GM19023 (cell line): Measurements from ENCODE around the gene BMAL1.

Experiments
- ATAC-seq: cut with Tn5 transposase; IDR thresholded peaks from one replicate; pipeline ENCODE4 v1.9.1; 2021; ENCODE audit warnings: mild to moderate bottlenecking, moderate library complexity; ENCODE audit not compliant: unreplicated experiment

Gene BMAL1

DNA sequence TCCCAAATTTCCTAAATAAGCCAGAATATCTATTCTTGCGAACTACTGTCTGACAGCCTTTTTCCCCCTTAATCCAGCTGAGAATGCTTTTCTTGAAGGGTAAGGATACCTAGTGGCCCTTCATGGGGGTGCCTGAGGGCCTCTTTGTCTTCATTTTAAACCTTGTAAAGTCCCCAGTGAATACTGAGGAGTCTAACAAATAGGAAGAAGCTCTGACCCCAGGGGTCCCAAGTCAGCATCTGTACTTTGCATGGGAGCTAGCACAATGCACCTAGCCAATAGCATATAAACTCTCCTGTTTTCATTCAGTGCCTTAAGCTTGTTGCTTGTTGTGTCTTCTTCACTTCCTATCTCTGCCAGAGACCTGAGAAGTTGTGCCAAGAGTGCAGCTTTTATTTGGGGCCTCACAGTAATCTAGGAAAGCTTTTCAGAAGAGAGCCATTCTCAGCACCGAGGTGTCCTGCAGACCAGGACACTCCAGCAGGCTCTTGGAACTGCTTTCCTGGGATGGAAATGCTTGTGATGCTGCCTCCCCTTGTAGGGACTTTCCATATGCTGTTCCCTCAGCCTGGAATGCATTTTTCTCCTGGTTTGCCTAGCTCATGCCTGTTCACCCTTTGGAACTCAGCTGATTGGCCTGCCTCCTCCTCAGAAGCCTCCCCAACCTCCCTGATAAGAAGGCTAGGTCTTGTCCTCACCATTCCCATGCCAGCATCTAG lies 37.2 kb downstream of the BMAL1 start:
- ATAC-seq: no peak

DNA sequence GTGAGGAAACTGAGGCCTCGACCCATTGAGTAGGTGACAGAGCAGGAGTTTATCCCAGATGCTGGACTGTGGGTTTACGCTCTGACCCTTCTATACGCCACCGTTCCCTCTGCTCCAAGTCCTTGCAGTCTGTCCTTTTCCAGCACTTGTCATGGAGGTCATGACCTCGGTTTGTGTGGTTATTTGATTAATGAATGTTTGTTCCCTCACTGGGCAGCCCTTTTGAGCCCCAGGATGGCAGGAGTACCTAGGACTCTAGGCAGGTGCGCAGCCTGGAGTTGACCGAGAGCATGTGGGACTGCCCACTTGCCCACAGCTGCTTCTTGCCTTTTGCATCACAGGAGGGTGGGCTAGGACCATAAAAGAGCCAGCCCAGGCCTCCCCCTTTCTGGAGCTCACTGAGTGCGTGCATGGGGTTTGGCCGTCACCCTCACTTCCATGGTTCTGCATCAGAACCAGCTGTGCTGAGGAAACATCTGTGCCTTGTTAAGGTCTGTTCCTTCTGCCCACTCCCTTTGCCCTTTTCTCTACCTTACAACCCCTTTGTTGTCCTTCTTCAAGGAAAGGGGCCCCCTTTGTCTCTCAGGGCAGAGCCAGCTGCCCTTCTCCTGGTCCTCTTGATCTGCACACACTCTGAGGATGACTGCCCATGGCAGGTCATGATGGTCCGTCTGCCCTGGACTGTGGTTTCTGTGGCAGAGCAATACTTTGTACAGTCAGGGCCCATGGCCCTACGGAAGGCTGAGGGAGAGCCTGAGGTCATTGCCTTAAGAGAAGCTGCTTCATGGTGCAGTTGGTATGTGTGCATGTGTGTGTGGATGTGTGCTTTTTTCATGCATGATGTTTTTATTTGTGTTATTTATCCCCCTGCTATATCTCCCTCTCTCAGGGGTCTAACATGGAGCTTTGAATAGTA lies 38.2 kb downstream of the BMAL1 start:
- peak; percentile 17 for ATAC-seq

DNA sequence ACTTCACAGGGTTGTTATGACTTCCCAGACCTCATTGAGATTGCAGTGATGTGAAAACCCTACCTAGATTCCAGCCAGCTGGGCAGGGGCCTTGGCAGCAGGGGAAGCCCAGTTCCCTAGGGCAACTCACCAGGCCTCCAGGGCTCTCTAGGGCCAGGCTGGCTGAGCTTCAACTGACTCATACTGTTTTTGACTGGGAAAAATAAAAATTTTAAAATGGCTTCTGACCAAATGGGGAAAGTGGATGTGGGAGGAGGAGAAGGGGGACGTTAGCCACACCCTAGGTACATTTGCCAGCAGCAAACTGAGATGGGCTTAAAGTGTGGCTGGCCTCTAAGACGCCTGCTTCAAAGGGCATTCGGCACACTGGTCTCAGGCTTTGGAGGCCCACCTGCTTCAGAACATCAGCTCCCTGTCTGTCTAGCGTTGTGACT lies 39.0 kb downstream of the BMAL1 start:
- peak; percentile 42 for ATAC-seq

DNA sequence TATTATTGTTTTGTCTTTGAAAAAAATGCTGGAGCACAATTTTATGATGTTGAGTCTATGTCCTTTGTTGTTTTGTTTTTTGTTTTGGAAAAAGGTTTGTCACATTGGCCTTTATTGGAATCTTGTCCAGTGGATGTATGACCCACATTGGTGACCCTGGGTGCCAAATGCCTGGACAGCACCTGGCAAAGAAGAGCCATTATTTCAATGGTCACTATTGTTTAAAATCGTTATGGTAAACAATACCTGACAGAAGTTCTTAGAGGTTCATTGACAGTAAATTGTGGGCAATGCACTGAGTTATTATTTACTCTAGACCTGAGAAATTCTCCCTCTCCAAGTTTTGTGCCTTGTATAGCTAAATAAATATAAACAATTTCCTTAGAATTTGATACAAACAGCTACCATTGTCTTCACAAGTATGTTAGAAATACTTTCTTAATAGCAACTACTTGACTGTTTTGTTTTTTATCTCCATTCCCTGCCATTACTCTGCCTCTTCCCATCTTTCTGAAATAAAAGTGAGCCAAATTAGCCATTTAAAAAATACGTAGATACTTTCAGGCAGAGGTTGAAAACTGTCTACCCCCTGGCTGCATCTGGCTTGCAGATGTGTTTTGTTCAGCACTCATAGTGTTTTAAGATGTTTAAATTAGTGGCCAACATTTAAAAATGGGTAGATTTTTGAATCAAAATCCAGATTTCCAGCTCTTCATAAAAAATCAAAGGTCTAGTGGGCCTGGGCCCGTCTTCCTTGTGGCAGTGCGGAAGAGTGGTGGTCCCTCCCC lies 39.9 kb downstream of the BMAL1 start:
- no peak for ATAC-seq

DNA sequence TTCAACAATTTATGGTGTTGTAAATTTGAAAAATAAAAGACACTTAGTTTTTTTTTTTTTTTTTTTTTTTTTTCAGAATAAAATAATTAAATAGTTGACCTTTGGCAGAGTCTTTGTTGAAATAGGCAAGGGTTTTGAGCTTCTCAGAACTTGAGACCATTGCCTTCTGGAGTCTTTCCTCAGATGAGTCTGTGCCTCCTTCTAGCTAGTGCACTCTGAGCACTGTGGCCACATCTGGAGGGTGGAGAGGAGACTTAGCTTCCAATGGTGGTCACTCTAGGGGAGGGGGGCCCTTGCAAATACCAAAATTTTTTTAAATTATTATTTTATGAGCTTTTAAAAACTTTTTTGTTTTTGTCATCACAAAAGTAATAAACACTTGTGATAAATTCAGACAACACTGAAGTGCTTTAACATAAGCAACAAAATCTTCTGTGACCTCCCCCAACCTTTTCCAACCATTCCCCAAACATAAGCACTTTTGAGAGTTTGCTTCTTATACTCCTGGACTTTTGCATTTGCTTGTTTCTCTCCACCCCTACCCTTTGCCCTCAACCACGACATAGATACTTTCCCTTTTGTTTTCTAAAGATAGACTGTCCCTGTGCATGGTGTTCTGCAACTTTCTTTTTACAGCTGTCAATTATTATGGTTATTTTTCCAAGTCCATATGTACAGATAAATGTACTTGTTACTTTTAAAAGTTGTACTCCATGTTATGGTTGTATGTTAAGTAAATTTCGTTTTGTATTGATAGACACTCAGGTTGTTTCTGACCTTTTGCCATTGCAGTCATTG lies 41.1 kb downstream of the BMAL1 start:
- ATAC-seq: peak; percentile 72

DNA sequence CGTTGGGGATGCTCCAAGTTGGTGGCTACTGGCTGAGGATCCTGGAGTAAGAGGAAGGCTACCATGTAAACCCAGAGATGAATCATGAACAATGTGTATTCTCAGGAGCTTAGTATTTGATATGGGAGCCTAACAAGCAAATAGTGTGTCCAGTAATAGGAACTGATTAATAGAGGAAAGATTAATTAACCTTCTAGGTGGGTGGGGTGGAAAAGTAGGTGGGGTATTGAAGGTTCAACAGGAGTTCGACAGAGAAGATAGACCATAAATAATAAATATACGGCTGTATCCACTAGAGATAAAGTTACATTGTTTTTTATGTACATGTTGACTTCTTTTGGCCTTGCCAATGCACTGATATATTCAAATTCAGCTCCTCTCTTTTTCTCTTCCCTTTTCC lies 43.1 kb downstream of the BMAL1 start:
- no peak for ATAC-seq

DNA sequence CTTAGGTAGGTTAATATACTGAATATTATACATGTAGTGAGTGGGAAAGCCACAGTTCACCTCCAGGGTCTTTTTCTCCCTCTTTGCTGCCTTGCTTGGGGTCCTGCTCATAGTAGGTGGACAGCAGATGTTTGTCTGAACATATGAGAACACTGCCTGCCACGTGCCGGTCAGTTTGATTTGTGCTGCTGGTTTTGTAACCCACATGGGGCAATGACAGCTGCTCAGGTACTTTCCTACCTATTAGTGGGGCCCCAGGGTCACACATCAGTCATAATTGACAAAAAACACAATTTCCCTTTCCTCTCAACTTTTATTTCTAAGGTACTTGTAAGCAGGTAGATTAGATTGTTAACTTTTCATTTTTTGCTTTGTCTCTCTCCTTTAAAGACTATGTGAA lies 43.8 kb downstream of the BMAL1 start:
- no peak for ATAC-seq

DNA sequence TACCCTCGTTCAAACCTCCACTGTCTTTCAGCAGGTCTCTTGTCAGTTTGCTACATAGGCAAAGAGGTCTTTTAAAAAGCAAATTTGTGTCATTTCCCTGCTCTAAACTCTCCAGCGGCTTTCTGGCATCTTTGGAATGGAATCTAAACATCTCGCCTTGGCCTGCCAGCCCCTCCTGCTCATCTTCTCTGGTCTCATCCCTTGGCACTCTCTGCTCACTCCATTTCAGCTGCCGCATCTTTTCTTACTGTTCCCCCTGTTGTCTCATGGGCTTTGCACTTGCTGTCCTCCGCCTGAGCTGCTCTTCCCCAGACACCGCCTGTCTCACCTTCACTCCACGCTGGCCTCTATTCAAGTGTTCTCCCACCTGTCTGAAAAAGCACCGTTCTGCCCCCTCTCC lies 46.6 kb downstream of the BMAL1 start:
- no peak for ATAC-seq

DNA sequence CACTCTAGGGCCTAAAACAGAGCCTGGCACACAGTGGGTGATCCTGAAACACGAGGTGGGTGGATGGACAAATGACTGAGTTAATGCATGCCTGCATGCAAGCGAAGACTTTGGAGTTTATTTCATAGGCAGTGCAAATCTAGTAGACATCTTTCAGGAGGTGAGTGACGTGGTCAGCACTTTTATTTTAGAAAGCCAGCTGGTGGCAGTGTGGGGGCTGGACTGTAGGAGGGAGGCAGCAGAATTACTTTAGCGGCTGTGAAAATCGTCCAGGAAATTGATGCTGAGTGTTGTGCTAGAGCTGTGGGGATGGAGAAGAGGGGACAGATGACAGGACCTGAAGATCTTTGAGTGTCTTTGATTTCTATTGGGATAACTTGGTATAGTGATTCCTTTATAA lies 47.1 kb downstream of the BMAL1 start:
- no peak for ATAC-seq

DNA sequence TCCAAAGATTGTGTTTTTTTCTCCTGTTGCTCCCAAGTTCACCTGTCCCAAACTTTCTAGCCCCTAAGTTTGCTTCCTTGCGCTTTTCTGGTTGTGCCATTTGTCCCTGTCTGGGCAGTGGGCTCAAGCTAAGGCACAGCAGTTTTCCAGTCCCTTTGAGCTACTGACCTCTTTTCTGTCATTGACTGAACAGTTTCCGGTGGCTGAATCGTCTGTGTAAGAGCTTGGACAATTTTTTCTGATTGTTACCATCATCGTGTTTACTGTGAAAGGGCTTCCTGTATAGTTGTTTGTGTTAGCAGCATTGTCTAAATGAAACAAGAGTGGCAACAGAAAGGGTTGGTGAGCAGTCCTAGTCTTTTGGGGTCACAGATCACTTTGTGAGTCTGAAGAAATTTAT lies 49.8 kb downstream of the BMAL1 start:
- no peak for ATAC-seq

DNA sequence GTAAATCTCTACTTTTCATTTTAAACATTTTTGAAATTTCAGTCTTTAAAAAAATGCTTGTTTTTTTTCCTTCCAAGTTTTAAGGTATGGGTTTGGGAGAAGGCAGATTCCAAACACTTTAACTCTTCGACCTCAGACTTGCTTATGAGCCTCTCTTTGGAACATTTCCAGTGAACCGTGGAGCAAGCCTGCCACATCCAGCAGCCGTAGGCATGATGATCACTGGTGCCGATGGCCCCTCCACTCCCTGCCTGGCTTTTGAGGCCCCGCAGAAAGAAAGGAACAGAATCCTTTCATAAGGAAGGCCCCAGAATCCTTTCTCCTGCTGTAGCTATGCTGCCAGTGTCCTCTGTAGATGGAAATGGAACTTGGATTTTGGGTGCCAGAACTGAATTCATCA lies 50.7 kb downstream of the BMAL1 start:
- no peak for ATAC-seq

DNA sequence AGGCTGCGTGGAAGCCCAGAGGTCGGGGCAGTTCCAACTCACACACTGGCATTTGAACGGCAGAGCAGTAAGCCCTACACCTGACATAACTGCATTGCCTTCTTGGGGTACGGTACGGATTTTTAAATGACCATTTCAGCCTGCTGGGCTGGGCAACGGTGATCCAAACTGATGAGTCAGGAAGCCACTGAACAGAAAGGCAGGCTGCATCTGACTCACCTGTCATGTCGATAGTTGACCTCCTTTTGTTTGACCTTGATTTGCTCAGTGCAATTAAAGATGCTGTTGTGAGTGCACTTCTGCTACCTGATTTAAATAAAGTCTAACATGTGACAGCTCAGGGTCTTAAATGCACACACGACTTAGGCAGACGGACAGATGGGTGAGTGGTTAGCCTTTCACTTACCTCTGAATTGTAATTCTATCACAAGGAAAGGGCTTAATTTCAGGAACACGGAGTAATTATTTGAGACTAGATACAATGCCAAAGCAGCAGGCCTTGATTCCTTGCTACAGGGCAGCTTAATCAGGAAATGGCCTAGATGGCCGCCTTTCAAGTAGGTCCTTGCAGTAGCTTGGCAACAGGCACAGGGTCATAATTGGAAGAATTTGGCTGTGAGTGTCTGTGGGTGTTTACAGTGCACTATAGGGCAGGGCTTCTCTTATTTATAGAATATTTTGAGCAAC lies 52.2 kb downstream of the BMAL1 start:
- ATAC-seq: no peak

DNA sequence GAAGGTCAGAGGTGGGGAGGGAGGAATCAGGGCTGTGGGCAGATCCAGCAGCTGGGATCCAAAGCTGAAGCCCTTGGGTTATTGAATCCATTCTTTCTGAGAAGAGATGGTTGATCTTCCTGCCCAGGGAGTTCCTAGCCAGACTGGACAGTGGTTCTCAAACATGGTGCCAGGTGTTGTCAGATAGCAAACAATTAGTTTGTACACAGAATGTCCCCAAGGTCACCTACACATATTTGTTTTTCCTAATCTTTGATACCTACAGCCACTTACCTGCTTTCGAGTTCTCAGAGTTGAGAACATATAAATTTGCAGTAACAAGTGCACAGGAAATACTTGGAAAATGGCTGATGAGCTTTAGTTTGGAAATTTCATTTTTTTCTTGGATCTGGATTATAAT lies 54.5 kb downstream of the BMAL1 start:
- ATAC-seq: no peak

DNA sequence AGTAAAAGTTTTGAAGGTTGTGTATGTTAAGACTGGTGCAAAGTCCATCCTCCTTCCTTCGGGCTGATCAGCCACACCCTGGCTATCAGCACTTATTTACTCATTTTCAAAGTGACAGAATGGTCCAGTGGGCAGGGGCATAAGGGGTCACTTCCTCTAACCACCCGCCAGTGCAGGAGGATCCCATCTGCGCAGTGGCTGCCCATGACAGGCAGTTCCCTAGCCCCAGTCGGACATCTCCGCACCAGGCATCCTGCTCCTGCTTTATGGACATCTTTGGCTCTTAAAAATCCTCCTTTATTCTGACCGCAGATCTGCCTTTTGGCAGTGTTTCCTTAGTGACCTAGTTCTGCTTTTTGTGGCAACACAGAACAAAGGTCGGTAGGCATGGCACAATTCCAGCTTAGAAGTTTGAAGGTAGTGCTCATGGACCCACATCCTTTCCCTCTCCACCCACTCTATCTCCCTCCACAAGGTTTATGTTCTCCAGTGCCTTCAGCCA lies 55.9 kb downstream of the BMAL1 start:
- ATAC-seq: peak; percentile 50

DNA sequence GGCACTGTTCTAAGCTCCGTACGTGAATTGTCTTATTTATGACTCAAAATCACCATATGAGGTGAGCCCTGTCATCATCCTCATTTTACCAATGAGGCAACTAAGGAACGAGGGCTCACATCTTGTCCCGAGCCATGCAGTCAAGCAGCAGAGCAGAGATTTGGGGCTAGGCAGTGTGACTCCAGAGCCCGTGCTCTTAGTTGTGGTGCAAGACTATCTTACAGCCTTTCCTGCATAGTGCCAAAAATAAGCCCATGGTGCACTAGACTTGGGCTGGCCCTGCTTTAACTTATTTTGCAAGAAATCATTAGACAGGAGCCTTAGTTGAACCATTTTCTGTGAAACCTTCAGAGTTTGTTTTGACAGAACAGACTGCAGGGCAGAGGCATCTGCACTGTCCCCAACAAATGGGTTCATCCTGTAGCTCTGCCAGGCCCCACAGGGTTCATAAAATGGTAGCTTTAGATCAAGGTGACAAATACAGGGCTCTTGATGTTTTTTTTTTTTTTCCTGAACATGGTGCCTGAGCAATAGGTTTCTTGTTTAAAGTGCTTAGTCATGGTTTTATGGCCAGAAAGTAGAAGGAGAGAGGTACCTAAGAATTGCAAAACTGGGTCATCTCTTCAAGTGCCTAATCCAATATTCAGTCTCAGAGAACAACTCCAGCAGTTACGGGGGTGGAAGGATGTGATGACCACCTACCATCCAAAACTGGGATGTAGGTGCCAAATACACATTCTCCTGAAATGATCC lies 56.6 kb downstream of the BMAL1 start:
- ATAC-seq: no peak

DNA sequence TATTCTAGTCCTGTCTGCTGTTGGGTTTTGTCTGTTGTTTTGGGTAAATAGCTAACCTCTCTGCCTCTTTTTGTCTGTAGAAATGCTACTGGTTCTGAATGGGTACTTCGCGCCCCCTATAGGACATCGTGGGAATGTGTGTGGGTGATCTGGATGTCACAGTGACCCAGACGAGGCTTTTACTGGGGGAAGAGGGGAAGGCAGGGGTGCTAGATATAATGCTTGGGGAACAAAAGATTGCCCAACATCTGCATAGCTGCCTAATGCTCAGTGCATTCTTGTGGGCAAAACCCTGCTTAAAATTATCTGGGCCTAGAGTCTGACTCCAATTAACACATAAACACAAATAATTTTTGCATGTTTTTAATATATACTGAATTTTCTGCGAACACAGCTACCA lies 57.7 kb downstream of the BMAL1 start:
- peak; percentile 43 for ATAC-seq

DNA sequence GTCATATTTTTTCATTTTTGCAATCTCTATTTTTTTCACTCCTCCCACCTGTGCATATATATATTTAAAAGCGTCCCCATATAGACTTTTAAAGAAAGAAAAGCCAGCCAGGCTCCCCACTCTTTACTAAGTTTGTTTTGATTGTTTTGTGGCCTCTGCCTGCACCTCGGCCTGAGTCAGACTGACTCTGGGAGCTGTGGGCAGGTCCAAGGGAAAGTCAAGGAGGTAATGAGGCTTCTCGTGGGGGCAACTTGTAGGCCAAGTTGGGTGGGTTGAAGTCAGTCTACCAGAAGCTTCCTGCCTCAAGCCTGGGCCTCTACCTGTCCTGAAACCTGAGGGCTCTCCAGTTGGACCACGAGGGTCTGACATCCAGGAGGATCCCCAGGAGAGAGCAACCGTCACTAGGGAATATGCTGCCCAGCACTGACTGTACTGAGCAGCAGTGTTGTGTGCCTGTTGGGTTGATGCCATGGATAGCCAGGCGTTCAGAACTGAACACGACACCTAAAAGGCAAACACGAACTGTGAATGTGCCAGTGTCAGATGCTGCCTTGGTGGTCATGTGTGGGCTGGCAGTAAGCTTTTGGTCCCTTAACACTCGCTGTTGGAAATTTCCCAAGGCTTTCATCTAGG lies 58.8 kb downstream of the BMAL1 start:
- no peak for ATAC-seq

DNA sequence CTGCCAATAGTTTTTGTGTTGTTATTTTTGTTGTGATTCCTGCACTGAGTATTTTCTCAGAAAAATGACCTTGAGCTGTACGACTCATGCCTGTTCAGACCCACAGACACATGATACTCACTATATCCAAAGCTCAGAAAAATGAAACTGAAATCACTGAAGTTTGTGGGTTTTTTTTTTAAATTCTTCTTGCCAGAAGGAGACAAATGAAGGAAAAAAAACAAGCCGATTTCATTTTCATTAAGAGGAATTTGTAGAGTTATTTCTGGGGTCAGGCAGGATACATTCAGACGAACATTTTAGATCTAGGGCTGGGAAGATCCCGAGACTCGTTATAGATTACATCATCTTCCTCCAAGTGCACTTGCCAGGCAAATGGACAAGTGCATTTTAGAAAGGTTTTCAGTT lies 60.4 kb downstream of the BMAL1 start:
- no peak for ATAC-seq
